GM12878 (cell line): ENCODE measurements around the gene PPP1R36. TPM values are rescaled to one million over a fixed set of nuclear protein-coding genes. Genes with fewer than 3 reads are reported as not detected.

Experiments
- ATAC-seq: fragments of 200-7000 bp; cut with Tn5 transposase; 3 replicates; pipeline ENCODE4 v1.9.1; 2020; ENCODE audit warnings: mild to moderate bottlenecking, moderate library complexity
- BruUV-seq: library from RNA; stranded (reverse); fragments of 400-500 nt; replicated peaks from 2 replicates; lab custom pipeline; 2021; lab: Mats Ljungman, UMichigan
- CTCF ChIA-PET: fragments of 300-600 bp; sonication (Branson Sonifier 250); formaldehyde crosslinking; extraction: SDS; loops from one replicate; lab custom pipeline; 2021; ENCODE audit warnings: inconsistent platforms; lab: Yijun Ruan, JAX
- POLR2A ChIA-PET: fragments of 350-600 bp; formaldehyde crosslinking; extraction: SDS; loops from one replicate; lab custom pipeline; 2021; ENCODE audit warnings: inconsistent platforms; lab: Charles Lee
- RAD21 ChIA-PET: fragments of 300-600 bp; sonication (Branson Sonifier 250); formaldehyde crosslinking; loops from one replicate; lab custom pipeline; 2023; ENCODE audit warnings: antibody characterized with exemption; ENCODE audit not compliant: unreplicated experiment; lab: Charles Lee
- SMC1A ChIA-PET: fragments of 300-600 bp; sonication (Branson Sonifier 250); formaldehyde crosslinking; loops from one replicate; lab custom pipeline; 2023; ENCODE audit not compliant: unreplicated experiment, uncharacterized antibody; lab: Charles Lee
- DNase-seq: peaks from one replicate; pipeline ENCODE4 v3.0.0-alpha.2; 2011; ENCODE audit warnings: low read depth, low spot score
- FAIRE-seq: peaks from 3 replicates; lab custom pipeline; 2011; peaks lifted over from hg19 to GRCh38; lab: Jason Lieb, UNC
- H2AFZ ChIP-seq: 2 replicates; pipeline ENCODE4 v1.6.0; 2011; ENCODE audit warnings: low read depth, low read length, control low read depth; ENCODE audit not compliant: control insufficient read depth
- H3K27ac ChIP-seq: 2 replicates; pipeline ENCODE4 v1.5.1; 2011; ENCODE audit warnings: control low read depth; ENCODE audit not compliant: control insufficient read depth, insufficient read depth
- H3K27me3 ChIP-seq, 2 experiments: replicated peaks in 1 of 2; 2 replicates each; pipeline versions ENCODE4 v1.6.0 to v1.6.1; 2011; ENCODE audit warnings: low read length in 1 of 2; ENCODE audit not compliant: control insufficient read depth in 2 of 2, insufficient read depth in 2 of 2
- H3K36me3 ChIP-seq, 2 experiments: 2 replicates each; pipeline ENCODE4 v1.5.1; 2011; ENCODE audit warnings: low read length in 1 of 2; ENCODE audit not compliant: control insufficient read depth in 2 of 2, insufficient read depth in 2 of 2
- H3K4me1 ChIP-seq: 2 replicates; pipeline ENCODE4 v1.6.1; 2011; ENCODE audit warnings: mild to moderate bottlenecking, low read length, moderate library complexity, mixed read lengths; ENCODE audit not compliant: control insufficient read depth, insufficient read depth
- H3K4me2 ChIP-seq: 2 replicates; pipeline ENCODE4 v1.6.0; 2011; ENCODE audit warnings: control low read depth; ENCODE audit not compliant: control insufficient read depth, insufficient read depth
- H3K4me3 ChIP-seq: fragments of 200-600 bp; sonication (generic); 2 replicates; pipeline ENCODE4 v1.5.1; 2016
- H3K79me2 ChIP-seq: 2 replicates; pipeline ENCODE4 v1.6.0; 2011; ENCODE audit warnings: low read length; ENCODE audit not compliant: control insufficient read depth, insufficient read depth
- H3K9ac ChIP-seq: 2 replicates; pipeline ENCODE4 v1.8.0; 2011; ENCODE audit warnings: low read length, control low read depth, mixed read lengths; ENCODE audit not compliant: control insufficient read depth, insufficient read depth
- H3K9me3 ChIP-seq: replicated peaks from 3 replicates; pipeline ENCODE4 v1.5.1; 2011; ENCODE audit warnings: mild to moderate bottlenecking, low read length; ENCODE audit not compliant: control insufficient read depth, insufficient read depth
- H4K20me1 ChIP-seq: 2 replicates; pipeline ENCODE4 v1.6.0; 2011; ENCODE audit not compliant: control insufficient read depth, insufficient read depth
- BCL11A ChIP-seq: IDR thresholded peaks from 2 replicates; pipeline ENCODE4 v1.6.1; 2011; ENCODE audit warnings: low read depth, low read length
- PAX5 ChIP-seq: IDR thresholded peaks from 2 replicates; pipeline ENCODE4 v1.6.1; 2011; ENCODE audit warnings: low read depth, low read length, borderline replicate concordance
- ZBTB11 ChIP-seq: fragments of 450-650 bp; formaldehyde crosslinking; IDR thresholded peaks from 2 replicates; pipeline ENCODE4 v1.5.0; 2022; ENCODE audit warnings: mild to moderate bottlenecking, missing genetic modification characterization
- WGBS: methylation state at CpG from one replicate; pipeline ENCODE4 v1.1.6; 2016; ENCODE audit warnings: low lambda C conversion rate; ENCODE audit not compliant: insufficient replicate concordance, insufficient coverage; ENCODE audit errors: missing lambda C conversion rate; 5-methylcytosine and 5-hydroxymethylcytosine counted together
- in situ Hi-C: fragments of 300-500 bp; cut with MboI; formaldehyde crosslinking; loops from 9 replicates; pipeline ENCODE4 v1.14.3; 2018; ENCODE audit warnings: mixed read lengths
- intact Hi-C: fragments of 100-400 bp; cut with micrococcal nuclease; formaldehyde crosslinking; loops from one replicate; pipeline ENCODE4 v1.14.2; 2022; ENCODE audit not compliant: unreplicated experiment
- polyA plus RNA-seq, 11 experiments: library from polyadenylated mRNA; depleted of rRNA in 4 of 11; unstranded in 6 of 11; stranded (reverse) in 5 of 11; fragments of >200 nt; fragmentation: Nextera tagmentation in 4 of 11; fragmentation: Illumina TruSeq in 1 of 11; extraction: Ambion mirVana in 4 of 11; extraction: Trizol in 1 of 11; gene quantifications; 1 replicate in 1 of 11; 2 replicates in 10 of 11; pipeline versions ENCODE4 v1.2.1 to v1.2.3, GENCODE V29; 2011 to 2016; ENCODE audit warnings: inconsistent platforms in 2 of 11, missing spikeins in 2 of 11, low read depth in 1 of 11
- total RNA-seq, 4 experiments: library from RNA; depleted of rRNA in 3 of 4; stranded (reverse); fragments of >200 nt in 3 of 4; fragmentation: Illumina TruSeq in 1 of 4; extraction: Trizol in 1 of 4; gene quantifications; 2 replicates each; pipeline versions ENCODE4 v1.2.1 to v1.2.3, GENCODE V29; 2013 to 2021
- TF ChIP-seq, protein P1 (sequence below): fragments of 450-650 bp; IDR thresholded peaks from 2 replicates; pipeline ENCODE4 v1.6.1; 2016; ENCODE audit warnings: mild to moderate bottlenecking

PPP1R36 gene
- total and polyA plus RNA-seq, 10 of the 15 experiments (the other 5 are each of a cell fraction or from before 2014, with no cell fraction given): 0.12 to 0.13 TPM; not detected in 8

DNA sequence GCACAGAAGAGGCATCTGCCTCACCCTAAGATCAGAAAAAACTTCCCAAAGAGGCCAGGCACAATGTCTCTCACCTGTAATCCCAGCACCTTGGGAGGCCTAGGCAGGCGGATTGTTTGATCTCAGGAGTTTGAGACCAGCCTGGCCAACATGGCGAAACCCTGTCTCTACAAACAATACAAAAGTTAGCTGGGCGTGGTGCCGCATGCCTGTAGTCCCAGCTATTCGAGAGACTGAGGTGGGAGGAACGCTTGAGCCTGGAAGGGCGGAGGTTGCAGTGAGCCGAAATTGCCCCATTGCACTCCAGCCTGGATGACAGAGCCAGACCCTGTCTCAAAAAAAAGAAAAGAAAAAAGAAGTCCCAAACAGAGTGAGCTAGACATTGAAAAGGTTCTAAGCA, 40.7 kb upstream of the PPP1R36 start:
- no peak for FAIRE-seq
- ChIA-PET RAD21 (interaction anchor here (1.0 to 4.2 kb wide), 14 partner anchors 8 to 383 kb away, joined by 3 to 24 read pairs (median 4); partner anchors contain the start of gene MTHFD1), POLR2A (interaction anchor here (0.5 to 3.0 kb wide), 4 partner anchors 7 to 150 kb away, joined by 8 to 19 read pairs (median 8); partner anchors contain the start of gene MTHFD1)
- H3K4me1 ChIP-seq: peaks cover 22% of the 10 kb centered on the region
- H3K4me2 ChIP-seq: peak overlapping the region; percentile 93
- H2AFZ ChIP-seq: no peak overlapping the region
- H3K27ac ChIP-seq: peak overlapping the region; percentile 54
- DNase-seq: no peak
- peaks cover 5% of the 10 kb centered on the region for H4K20me1 ChIP-seq
- no peak for ATAC-seq
- H3K36me3 ChIP-seq: peaks cover 0 to 11% of the 10 kb centered on the region in 2 experiments; a peak in 3 of 4 replicates
- intact Hi-C loops: loop anchor here (2.0 to 5.0 kb wide), 3 partner anchors 64 to 172 kb away; no protein-coding TSS in a partner anchor
- no peaks in the 10 kb centered on the region for H3K27me3 ChIP-seq
- TF ChIP-seq, protein P1, sequence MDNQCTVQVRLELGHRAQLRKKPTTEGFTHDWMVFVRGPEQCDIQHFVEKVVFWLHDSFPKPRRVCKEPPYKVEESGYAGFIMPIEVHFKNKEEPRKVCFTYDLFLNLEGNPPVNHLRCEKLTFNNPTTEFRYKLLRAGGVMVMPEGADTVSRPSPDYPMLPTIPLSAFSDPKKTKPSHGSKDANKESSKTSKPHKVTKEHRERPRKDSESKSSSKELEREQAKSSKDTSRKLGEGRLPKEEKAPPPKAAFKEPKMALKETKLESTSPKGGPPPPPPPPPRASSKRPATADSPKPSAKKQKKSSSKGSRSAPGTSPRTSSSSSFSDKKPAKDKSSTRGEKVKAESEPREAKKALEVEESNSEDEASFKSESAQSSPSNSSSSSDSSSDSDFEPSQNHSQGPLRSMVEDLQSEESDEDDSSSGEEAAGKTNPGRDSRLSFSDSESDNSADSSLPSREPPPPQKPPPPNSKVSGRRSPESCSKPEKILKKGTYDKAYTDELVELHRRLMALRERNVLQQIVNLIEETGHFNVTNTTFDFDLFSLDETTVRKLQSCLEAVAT: peak; percentile 75
- TF ChIP-seq PAX5 (no peak), ZBTB11 (CRISPR knock-in tag) (no peak), BCL11A (no peak)
- TF ChIP-seq, all 136 proteins: peak for 1
- ChIA-PET CTCF (interaction anchor here (0.9 to 6.3 kb wide), 14 partner anchors 13 to 164 kb away, joined by 3 to 63 read pairs (median 6); partner anchors contain the start of gene MTHFD1), SMC1A (interaction anchor here (0.7 to 5.0 kb wide), 18 partner anchors 7 to 1042 kb away, joined by 3 to 40 read pairs (median 6); partner anchors contain the start of gene MTHFD1)
- in situ Hi-C loops: no loop called here
- WGBS: 9% methylated on average over 8 of the region's 8 CpGs
- no peaks in the 10 kb centered on the region for H3K9me3 ChIP-seq
- H3K4me3 ChIP-seq: peak overlapping the region; percentile 41; the same call in 1 of the 2 replicates
- H3K79me2 ChIP-seq: peaks cover 97% of the 10 kb centered on the region
- H3K9ac ChIP-seq: peak overlapping the region; percentile 26; the same call in 1 of the 2 replicates
- BruUV-seq: no TSS peak
